ENCODE results near the gene LRTM2.

GRCh38 chr12:1838994-1839365, 18.6 kb downstream of the LRTM2 start:
- no peak for TF ChIP-seq CTCF (conservative IDR thresholded peaks at IDR 0.05 in 1 of 2, IDR thresholded peaks at IDR 0.05 in 1 of 2; ENCODE audit: extremely low read depth in 1 of 2, insufficient read depth in 1 of 2, low read depth in 1 of 2, low read length in 2 of 2)
- TF ChIP-seq EZH2 (IDR thresholded peaks at IDR 0.05; ENCODE audit: borderline replicate concordance, low read length): no peak

Data from mammary epithelial cell (primary cell).